HG02943 (cell line): ENCODE measurements around the gene HSD11B2.

Experiments
- ATAC-seq: cut with Tn5 transposase; IDR thresholded peaks from one replicate; pipeline ENCODE4 v1.9.1; 2021; ENCODE audit warnings: mild to moderate bottlenecking, low read depth, moderate library complexity; ENCODE audit not compliant: unreplicated experiment

Gene HSD11B2

DNA sequence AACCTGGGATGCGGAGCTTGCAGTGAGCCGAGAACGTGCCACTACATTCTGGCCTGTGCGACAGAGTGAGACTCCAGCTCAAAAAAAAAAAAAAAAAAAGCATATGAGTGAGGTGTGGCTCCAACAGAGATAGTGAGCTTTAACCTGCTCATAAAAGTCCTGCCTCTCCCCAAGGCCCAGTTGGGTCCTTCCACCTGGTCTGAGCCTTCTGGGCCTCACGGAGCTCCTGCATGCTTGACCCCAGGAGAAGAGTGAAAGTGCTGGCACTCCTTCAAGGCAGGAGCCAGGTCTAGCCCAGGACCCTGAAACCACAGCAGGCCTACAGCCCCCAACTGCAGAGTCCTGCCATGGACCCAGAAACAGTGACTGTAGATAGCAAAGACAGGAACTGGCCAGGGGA lies 17.7 kb downstream of the HSD11B2 start:
- ATAC-seq, result no peak

DNA sequence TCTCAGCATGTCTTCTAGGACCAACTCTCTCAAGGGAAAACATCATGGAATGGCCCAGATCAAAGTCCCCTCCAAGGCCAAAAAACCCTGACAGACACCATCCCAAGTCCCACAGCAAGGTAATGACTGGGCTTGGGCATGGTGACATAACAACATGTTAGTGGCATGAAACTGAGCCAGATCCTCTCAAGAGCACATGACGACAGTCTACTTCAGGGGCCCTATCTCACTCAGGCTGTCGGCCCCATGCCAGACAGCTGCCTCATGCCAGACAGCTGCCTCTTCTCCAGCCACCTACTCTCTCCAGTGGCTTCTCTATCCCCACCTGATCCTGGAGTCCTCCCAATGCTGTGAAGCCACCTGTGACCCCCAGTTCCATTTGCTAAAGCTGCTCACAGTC lies 18.4 kb downstream of the HSD11B2 start:
- ATAC-seq, result no peak

DNA sequence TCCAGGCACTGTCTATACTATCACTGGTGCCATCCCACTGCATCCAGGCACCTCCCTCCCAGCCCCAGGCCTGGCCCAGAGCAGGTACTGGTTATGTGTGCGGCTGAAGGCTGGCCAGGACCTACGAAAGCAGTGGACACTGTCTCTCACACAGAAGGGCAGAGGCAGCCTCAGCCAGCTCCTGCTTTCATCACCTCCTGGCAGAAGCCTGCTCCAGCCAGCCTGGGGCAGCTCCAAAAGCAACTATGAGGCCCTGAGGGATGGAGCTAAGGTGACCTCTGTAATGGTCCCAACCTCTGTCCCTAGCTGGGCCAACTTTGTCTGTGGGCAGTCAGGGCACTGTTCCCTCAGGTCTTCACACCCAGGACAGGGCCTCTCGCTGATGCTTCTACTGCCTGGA lies 18.8 kb downstream of the HSD11B2 start:
- no peak for ATAC-seq

DNA sequence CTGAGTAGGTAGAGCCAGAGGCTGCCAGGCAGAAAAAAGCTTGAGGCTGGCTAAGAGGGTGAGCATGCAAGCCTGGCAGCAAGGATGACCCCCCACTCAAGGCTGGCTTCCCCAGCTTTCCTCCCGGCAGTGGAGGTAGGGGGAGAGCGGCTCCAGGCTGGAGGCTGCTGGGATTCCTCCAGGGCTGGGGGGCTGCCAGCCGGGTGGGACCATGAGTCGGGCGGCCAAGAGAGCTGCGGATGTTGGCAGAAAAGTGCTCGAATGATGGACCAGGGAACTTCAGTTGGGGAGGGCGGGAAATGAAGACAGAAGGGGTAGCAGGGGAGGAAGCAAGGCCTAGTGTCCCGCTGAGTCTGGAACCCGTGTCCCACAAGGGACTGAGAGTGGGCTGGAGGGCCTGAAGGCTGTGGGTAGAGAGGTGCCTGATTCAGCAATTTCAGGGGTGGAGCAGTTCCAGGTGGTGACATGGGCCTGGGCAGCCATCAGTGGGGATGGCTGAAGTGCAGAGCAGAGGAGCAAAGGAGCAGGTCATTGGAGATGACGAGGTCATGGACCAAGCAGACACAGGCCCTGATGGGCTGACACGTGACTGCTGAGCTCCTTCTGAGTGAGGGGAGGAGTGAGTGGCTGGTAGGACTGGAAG lies 20.3 kb downstream of the HSD11B2 start:
- no peak for ATAC-seq

DNA sequence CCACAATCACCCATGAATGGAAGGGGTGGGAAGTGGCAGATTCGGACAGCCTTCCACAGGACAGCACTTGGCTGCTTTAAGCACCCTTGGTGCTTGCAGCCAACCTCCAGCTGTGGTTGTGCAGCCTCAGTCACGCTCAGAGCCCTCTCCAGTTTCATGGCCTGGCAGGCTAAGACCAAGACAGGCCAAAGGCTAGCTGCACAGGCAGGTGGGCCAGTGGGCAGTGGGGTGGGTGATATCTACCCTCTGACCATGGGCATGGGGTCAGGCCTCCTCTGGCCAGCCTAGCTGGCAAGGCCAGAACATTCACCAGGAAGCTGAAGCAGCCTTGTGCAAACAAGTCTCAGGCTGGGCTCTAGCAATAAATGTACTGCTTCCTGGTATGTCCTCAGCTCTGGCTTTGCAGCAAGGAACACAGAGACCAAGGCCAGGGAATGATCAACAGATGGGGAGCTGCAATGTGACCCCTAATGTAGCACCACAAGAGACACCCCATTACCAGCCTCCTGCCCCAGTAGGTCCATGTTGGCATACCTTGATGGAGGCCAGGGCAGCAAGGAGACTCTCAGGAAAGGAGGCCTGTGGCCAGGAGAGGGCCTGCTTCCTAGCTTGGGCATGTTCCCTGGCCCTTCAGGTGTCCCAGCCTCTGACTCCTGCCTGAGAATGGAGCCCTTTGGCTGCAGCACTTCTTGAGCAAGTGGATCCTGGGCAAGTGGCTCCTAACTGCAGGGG lies 20.9 kb downstream of the HSD11B2 start:
- no peak for ATAC-seq

DNA sequence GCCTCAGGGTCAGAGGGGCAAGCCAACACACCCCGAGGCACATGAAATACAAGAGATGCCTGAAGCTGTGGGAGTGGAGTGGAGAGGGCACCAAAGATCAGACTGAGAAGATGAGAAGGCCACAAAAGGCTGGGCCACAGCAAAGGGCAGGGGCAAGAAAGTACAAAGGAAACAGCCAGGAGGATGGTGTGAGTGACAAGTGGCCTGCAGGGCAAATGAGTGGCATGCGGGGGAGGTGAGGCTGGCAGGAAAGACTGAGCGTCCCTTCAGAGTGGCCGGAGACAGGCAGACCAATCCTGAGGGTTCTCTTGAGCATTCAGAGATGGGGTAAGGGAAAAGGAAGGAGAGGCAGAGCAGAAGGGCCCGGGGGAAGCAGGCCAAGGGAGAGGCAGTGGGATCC lies 23.2 kb downstream of the HSD11B2 start:
- no peak for ATAC-seq

DNA sequence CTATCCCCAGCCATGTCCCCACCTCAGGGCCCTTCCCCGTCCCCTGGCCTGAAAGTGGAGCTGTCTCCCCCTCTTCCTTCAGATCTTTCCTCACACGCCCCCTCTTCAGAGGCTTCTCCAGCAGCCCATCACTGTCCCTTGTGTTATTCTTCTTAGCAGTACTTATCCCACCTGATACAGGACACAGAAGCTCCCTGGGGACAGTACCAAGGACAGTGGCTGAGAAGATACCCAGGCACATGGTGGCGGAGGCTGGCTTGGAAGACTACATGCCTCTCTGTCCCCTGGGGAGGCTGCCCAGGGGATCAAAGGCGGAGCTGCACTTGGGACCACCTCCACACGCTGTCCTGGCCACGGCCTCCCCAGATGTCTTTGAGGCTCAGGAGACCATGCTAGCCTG lies 23.9 kb downstream of the HSD11B2 start:
- no peak for ATAC-seq

DNA sequence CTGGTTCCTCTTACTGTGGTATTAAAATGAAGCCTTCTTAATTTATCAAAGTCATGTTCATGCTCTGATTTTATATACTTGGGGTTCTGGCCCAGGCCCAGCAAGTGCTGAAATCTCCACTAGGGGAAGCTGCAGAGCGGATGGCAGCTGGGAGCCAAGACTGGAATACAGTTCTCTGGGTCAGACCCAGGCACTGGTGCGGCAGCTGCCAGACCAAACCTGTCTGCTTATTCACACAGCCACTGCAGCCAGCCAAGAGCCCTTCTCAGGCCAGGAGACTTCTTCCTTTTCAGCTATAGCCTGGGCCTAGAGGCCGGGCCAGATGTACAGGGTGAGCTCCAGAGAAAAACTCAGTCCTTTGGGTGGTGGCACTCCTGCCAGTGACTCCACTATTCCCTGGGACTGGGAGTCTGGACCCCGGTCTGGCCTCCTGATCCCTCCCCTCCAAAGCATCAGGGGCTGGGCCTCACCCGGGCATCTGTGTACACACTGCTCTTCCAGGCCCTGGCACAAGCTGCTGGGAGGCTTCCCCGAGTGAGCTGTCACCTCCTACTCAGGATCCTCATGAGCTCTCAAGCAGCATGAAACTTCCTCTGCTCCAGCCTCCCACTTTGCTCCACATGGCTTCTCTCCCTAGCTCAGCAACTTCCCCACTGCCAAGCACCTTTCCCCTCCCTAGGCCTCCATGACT lies 25.6 kb downstream of the HSD11B2 start:
- no peak for ATAC-seq

DNA sequence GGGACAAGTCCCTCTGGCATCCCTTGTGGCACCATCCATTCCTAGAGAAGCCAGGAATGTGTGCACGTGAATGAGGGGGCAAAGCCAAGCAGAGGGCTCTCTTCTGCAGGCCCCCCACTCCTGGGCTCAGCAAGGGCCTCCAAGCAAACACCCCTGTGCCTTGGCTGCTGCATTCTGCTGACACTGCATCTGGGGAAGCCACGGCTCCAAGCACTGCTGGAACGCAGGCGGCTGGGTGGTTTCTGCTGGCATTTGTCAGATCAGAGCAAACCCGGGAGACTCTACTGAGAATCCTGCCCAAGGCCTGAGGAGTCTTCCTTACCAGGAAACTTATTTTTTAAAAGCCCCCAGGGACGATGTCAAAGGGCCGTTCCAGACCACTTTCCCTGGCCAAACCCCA lies 26.7 kb downstream of the HSD11B2 start:
- no peak for ATAC-seq

DNA sequence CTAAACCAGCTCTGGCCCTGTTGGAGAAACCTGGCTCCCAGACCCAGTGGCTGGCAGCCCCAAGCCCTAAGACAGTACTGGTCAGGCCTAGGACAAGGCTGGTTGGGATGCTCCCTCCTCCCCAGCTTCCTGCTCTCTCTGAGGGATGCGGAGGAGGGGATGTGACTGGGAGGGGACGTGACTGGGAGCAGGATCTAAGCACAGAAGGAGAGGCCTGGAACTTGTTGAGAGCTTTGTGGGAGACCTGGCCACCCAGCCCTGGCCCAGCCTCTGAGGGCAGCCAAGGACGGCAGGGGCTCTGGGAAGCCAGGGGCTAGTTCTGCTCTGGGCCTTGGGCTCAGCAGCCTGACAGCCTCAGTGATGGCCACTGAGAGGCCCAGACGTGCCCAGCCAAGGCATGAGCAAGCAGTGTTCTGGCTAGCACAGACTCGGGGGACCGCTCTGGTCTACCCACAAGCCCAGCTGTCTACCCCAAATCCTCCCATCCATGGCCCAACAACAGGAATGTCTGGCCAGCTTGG lies 27.3 kb downstream of the HSD11B2 start:
- no peak for ATAC-seq

DNA sequence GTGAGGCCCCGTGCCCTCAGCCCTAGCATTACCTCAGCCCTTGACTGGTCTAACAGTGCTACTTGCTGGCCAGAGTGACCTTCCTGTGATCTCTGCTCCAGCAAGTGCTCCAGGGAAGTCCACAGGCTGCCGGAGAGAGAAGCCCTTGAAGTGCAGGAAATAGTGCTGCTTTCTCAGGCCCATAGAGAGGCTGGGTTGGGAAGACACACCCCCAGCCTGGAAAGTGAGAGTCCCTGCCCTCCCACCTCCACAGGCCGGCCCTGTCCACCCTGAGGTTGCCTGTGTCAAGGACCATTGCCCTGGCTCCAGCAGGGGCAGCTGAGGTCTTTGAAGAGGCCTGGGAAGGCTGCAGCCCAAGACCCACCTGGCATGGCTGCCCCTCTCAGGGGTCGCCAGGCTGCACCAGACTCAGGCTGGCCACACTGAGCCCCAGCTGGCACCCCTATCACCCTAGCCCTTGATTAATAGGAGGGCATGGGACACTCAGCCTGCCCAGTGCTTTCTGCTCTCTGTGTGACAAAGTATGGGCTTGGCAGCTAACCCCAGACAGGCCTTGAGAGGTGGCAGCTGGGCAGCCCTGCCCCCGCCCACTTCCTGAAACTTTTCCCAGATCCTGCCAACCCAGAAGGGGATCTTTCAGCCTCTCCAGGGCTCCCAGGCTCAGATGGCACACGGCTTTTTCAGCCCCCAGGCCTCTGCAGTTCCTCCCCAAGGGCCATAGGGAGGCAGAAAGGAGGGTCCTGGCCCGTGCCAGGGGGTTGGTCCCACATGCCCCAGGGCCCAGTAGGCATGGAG lies 28.3 kb downstream of the HSD11B2 start:
- no peak for ATAC-seq

DNA sequence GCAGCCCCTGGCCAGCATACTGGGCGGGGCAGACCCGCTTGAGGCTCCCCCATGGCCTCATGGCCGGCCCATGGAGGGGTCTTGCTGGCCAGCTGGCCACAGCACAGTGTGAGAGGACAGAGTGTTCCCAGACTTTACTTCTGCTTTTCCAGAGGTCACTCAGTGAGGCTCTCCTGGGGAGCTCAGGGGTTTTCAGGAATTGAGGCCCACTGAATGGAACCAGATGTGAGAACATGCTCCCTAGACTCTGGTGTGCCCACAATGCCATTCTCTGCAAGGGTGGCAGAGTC lies 28.9 kb downstream of the HSD11B2 start:
- ATAC-seq, result no peak

DNA sequence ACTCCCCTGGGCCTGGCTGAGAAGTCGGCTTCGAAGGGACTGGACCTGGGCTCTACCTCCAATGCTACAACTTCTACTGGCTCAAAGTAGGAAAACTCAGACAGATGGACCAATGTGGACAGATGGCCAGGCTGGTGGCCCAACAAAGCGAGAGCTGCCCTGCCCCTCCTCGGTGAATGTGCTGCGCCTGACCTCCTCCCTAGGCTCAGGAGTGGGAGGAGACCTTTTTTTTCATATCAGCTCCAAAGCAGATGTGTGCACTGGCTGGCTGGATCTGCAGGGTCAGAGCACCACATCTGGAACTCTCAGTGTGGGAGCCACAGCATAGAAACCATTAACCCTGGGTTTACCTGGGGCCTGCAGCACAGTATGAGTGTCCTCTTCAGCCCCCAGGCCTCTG lies 29.2 kb downstream of the HSD11B2 start:
- no peak for ATAC-seq

DNA sequence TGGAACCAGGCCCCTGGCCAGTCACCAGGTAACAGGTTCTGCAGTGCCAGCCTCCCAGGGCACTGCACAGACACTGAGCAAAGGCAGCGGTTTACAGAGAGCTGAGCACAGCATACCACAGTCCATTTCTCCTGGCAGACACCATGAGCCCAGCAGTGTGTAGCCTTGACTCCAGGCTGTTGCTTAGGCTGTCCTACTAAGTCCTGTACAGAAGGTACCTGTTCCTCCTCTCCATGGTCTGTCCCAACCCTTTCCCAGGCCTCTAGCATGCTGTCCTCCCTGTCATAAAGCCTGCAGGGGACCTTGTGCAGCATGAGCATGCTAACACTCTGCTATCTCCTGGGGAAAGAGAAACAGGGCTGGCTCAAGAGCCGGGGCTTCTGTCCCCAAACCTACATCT lies 30.0 kb downstream of the HSD11B2 start:
- no peak for ATAC-seq

DNA sequence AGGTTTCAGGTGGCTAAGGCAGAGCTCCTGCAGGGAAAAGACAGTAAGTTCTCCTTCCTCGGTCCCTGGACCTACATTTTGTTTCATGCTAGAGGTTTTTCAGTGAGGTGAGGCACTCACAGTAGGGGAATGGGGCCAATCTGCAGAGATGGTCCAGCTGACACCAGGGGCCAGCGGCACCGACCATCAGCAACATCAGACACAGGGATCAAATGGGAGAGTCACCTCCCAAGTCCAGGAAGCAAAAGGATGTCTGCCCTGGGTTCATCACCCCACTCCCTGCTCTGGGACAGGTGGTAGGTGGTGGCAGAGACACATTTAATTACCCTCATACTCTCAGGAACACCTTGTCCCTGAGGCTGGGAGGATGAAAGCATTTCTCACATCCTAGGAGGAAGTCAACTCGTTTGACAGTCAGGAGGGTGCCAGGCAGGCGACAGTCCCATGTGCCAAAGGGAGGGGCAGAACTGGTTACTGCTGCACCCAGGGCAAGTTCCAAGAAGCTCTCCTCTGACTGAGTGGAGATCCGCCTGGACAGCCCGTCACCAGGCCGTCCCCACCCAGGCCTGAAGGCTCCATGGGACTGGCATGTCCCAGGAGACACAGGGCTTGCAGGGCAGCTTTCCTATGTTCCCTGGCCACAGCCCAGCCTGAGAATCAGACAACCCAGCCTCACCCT lies 30.8 kb downstream of the HSD11B2 start:
- no peak for ATAC-seq

DNA sequence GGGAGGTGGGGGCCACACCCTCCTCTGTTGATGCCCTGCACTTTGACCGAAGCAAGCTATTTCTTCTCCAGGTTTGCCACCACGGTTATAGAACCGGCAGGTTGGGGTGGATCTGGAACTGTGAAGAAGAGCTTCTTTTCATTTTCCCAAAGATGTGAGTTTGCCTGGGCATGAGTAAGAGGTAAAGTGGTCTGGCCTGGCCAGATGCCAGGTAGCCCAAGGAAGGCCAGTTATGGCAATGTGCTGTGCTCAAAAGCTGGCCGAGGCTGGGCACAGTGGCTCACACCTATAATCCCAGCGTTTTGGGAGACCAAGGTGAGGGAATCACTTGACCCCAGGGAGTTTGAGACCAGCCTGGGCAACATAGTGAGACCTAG lies 31.3 kb downstream of the HSD11B2 start:
- ATAC-seq, result no peak

DNA sequence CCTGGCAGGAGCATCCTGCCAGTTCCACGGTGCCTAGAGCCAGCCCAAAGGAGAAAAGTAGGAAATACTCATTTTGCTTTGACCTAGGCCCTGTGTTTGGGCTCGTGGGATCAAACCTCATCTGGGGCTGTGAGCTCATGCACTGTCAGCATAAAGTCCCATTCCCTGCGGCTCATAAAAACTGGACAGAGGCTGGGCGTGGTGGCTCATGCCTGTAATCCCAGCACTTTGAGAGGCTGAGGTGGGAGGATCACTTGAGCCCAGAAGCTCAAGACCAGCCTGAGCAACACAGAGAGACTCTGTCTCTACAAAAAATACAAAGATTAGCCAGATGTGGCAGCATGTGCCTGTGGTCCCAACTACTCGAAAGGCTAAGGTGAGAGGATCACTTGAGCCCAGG lies 32.1 kb downstream of the HSD11B2 start:
- no peak for ATAC-seq

DNA sequence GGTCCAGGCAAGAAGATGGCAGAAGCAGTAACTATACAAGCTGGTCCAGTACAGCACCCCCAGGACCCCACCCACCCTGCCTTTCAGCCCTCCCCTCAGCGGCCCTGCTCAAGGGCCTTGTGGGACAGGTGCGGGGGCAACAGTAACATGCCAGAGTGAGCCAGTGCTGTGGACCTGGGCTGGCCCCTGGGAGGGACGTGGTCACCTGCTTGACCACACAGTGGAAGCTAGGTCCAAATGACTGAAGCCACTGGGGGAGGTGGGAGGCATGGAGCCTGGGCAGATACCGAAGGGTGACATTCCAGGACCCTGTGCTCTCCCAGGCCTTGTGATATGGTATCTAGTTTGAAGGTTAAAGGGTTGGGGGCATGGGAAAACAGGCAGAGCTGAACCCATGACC lies 32.8 kb downstream of the HSD11B2 start:
- ATAC-seq, result no peak

DNA sequence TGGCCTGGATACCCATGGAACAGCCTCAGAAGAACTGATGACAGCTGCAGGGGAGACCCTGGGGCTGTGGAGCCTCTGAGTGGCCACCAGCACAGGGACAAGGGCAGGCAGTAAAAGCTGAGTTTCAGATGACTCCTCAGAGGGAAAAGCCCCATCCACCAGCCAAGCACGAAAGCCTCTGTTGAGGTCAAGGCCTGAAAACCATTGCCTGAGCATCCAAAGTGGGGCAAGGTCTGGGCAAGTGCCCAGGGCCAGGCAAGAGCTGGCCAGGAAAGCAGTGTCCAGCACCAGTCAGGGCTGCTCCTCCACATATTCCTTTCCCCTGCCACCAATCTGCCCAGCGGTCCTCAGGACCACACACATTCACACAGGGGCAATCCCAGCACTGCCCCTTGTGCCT lies 33.6 kb downstream of the HSD11B2 start:
- no peak for ATAC-seq

DNA sequence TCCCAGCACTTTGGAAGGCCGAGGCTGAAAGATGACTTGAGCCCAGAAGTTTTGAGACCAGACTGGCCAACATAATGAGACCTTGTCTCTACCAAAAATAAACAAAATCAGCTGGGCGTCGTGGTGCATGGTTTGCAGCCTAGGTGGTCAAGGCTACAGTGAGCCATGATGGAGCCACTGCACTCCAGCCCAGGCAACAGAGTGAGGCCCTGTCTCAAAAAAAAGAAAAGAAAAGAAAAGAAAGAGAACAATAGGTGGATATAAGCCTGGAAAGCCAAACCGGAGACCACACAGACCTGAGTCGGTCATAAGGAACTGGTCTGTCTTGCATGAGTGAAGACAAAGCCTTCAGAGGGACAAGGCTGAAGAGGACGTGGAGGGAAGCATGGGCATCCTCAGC lies 35.7 kb downstream of the HSD11B2 start:
- no peak for ATAC-seq

DNA sequence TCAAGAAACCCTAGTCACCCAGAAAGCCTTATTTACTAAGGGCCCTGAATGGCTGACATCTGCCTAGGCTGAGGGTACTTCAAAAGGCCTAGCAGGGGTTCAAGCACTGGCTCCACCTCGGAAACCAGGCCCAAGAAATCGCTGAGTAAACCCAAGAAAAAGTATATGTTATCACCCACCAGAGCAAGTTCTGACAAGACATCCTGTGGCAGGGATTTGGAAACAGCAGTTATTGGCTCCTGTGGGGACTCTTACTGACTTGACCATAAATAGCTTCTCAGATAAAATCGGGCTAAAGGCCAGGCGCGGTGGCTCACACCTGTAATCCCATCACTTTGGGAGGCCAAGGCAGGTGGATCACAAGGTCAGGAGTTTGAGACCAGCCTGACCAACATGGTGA lies 37.8 kb downstream of the HSD11B2 start:
- ATAC-seq, result no peak
